ENCODE measurements around the gene MCF2L.

DNA sequence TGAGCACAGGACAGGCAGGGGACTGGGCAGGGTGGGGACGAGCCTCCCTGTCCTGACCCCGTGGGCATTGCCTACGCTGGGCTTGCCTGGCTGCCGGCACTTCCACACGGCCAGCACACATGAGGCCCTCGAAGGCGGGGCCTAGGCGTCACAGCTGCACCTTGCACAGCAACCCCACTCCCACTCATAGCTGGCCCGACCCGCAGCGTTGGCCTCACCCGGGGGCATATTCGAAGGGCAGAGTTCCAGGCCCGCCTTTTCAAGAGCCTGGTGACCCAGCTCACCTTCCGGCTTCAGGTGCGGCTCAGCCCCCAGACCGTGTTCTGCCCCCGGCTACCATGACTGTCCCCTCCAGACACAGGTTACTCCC is 172.6 kb downstream of the MCF2L start:
- no peak for TF ChIP-seq POLR2A (IDR thresholded peaks at IDR 0.05)
- TF ChIP-seq, protein P1, sequence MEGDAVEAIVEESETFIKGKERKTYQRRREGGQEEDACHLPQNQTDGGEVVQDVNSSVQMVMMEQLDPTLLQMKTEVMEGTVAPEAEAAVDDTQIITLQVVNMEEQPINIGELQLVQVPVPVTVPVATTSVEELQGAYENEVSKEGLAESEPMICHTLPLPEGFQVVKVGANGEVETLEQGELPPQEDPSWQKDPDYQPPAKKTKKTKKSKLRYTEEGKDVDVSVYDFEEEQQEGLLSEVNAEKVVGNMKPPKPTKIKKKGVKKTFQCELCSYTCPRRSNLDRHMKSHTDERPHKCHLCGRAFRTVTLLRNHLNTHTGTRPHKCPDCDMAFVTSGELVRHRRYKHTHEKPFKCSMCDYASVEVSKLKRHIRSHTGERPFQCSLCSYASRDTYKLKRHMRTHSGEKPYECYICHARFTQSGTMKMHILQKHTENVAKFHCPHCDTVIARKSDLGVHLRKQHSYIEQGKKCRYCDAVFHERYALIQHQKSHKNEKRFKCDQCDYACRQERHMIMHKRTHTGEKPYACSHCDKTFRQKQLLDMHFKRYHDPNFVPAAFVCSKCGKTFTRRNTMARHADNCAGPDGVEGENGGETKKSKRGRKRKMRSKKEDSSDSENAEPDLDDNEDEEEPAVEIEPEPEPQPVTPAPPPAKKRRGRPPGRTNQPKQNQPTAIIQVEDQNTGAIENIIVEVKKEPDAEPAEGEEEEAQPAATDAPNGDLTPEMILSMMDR (IDR thresholded peaks at IDR 0.05), result no peak
